ENCODE results near the gene PNN.

Gene PNN

DNA sequence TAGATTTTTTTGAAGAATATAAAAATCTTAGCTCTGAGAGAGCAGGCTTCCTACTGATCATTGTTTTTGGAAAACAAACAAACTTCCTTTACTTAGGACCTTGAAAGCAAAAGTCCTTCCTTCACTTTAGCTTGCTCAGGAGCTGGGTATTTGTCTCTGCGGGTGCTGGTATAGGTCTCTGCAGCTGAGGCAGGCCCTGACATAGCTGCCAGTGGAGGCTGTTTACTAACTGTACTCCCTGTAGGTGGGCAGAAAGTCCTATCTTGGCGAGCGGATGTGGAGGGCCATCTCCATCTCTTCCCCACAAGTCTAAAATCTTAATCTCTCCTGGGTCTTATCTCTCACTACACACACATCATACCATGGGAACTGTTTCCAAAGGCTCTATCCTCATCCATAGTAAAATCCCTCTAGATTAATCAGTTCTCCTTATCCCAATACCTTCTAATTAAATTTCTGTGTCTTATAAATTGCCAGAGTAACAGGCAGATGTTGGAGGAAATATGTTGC lies 54.6 kb downstream of the PNN start:
- DNase-seq (ENCODE audit: low spot score), result no peak

DNA sequence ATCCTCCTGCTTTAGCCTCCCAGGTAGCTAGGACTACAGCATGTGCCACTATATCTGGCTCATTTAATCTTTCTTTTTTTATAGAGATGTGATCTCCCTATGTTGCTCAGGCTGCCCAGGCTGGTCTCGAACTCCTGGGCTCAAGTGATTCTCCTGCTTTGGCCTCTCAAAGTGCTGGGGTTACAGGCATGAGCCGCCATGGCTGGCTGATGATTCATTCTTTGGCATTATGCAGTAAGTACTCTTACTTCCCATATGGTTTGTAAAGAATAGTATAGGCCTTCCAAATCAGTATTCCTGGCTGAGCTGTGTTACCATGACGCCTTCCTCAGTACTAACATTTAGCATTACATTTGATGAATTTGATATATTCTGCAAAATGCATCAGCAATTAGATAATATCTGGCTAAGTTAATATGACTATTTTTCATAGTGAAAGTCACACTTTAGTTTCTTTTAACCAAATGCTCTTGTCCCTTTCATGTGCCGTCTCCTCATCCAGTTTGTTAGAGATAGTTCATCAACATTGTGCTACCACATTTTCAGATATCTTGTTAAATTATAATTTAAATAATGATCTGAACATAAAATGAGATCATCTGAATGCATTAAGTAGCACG lies 55.5 kb downstream of the PNN start:
- no peak for DNase-seq (ENCODE audit: low spot score)

DNA sequence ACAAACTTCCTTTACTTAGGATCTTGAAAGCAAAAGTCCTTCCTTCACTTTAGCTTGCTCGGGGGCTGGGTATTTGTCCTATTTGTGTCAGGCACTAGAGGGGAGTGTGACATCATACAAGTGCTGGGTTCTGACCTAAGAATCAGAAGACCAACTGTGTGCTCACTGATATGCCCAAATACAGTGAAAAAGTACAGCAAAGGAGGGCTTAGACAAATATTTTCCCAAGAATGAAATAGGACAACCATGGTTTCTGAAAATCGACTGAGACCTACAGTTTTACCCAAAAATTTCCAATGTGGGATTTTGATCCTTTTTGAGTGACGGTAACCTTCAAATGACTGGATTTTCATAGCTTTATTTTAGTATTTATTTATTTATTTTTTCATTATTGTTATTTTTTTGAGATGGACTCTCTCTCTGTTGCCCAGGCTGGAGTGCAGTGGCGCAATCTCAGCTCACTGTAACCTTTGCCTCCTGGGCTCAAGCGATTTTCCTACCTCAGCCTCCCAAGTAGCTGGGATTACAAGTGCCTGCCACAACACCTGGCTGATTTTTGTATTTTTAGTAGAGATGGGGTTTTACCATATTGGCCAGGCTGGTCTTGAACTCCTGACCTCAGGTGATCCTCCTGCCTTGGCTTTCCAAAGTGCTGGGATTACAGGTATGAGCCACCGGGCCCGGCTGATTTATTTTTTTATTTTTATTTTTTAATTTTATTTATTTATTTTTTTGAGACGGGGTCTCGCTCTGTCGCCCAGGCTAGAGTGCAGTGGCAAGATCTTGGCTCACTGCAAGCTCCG lies 56.9 kb downstream of the PNN start:
- DNase-seq (ENCODE audit: low spot score), result peak; percentile 7
